ENCODE results near the gene NFS1. TPM values are rescaled to one million over a fixed set of nuclear protein-coding genes. Genes with fewer than 3 reads are reported as not detected.

Gene NFS1
- total and polyA plus RNA-seq, 2 of the 8 experiments (the other 6 are each of a cell fraction or from before 2014, with no cell fraction given) = 26.1 to 38.8 TPM

DNA sequence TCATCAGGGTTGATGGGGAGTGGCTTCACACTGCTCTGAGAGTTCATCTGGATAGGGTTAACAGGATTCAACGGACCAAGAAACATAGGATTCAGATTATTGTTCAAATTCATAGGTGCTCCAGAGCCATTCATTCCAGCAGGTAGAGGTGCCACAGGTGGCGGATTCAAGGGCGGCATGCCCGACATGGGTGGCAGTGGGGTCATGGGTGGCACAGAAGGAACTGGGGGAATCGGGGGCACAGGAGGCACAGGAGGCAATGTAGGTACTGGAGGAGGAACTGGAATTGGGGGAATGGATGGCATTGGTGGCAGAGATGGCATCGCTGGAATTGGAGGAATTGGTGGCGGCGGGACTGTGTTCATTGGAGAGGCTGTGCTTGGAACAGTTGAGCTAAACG, 44.7 kb downstream of the NFS1 start:
- 95% methylated on average over 9 of the region's 9 CpGs; no CpG with 5 or more reads in 1 of the 2 experiments for WGBS, 2 experiments (ENCODE audit: extremely low coverage in 1 of 2, insufficient coverage in 1 of 2, insufficient read length in 1 of 2, insufficient replicate concordance in 2 of 2, low coverage in 1 of 2, low lambda C conversion rate in 2 of 2, missing lambda C conversion rate in 1 of 2)
- peaks cover 54 to 100% of the 10 kb centered on the region in 2 experiments for H3K79me2 ChIP-seq (ENCODE audit: control insufficient read depth in 1 of 2, insufficient read depth in 2 of 2, low read length in 2 of 2)
- no peak overlapping the region for H4K5ac ChIP-seq (ENCODE audit: insufficient read length, low read depth, low read length)
- H3K23ac ChIP-seq (ENCODE audit: insufficient read length) = no peak overlapping the region
- no peak overlapping the region for H3K14ac ChIP-seq (ENCODE audit: insufficient read length)
- DNase-seq (ENCODE audit: low read depth in 1 of 2, low spot score in 2 of 2) (peak in 1 of 2 experiments; percentile 28), FAIRE-seq (no peak)
- H2AK5ac ChIP-seq (ENCODE audit: low read depth, low read length) = no peak overlapping the region
- H4K20me1 ChIP-seq (replicated peaks in 1 of 2; ENCODE audit: control insufficient read depth in 1 of 2, insufficient read depth in 2 of 2, low read length in 2 of 2) = peaks cover 38 to 41% of the 10 kb centered on the region in 2 experiments
- H3K4me2 ChIP-seq (ENCODE audit: insufficient read depth in 1 of 2, low read depth in 2 of 2, low read length in 2 of 2) = no peak overlapping the region
- H3K23me2 ChIP-seq (ENCODE audit: low read depth, low read length) = no peaks in the 10 kb centered on the region
- H3K4me3 ChIP-seq (ENCODE audit: extremely low read depth in 1 of 4, insufficient read depth in 2 of 4, low read depth in 3 of 4, low read length in 4 of 4) = no peak overlapping the region
- H4K8ac ChIP-seq (ENCODE audit: extremely low read depth, insufficient read depth, low read length) = no peak overlapping the region; the same call in 1 of the 2 replicates
- no peak overlapping the region for H2BK5ac ChIP-seq (ENCODE audit: low read depth, low read length)
- H2BK12ac ChIP-seq (ENCODE audit: low read depth, low read length) = no peak overlapping the region
- no peak overlapping the region for H3K27ac ChIP-seq (ENCODE audit: low read depth, low read length)
- H4K91ac ChIP-seq (replicated peaks; ENCODE audit: insufficient read length, low read length) = no peak overlapping the region
- no peak overlapping the region for H2BK15ac ChIP-seq (ENCODE audit: low read length)
- POLR2A ChIA-PET (ENCODE audit: partially characterized antibody) = interaction anchor here (1.0 to 4.4 kb wide), 9 partner anchors 8 to 88 kb away, joined by 3 to 43 read pairs (median 5); partner anchors contain the start of genes CPNE1, RBM12 and RBM39
- TF ChIP-seq RFX5 (IDR thresholded peaks at IDR 0.05; ENCODE audit: borderline replicate concordance, low read depth, low read length) (no peak), GTF2F1 (IDR thresholded peaks at IDR 0.05; ENCODE audit: borderline replicate concordance, low read depth, low read length) (no peak), SRF (IDR thresholded peaks at IDR 0.05; ENCODE audit: low read depth, low read length) (no peak), SIN3A (conservative IDR thresholded peaks at IDR 0.05 in 1 of 2, IDR thresholded peaks at IDR 0.05 in 1 of 2; ENCODE audit: low read depth in 1 of 2, low read length in 2 of 2) (no peak)
- H3K36me3 ChIP-seq (ENCODE audit: control insufficient read depth in 2 of 4, insufficient read depth in 4 of 4, low read length in 3 of 4) = peaks cover 10 to 53% (median 25%) of the 10 kb centered on the region in 4 experiments; a peak in 7 of 8 replicates
- H3K4me1 ChIP-seq (replicated peaks in 1 of 4; ENCODE audit: control insufficient read depth in 3 of 4, insufficient read depth in 4 of 4, low read length in 3 of 4) = peaks cover 0 to 2% (median 0%) of the 10 kb centered on the region in 4 experiments; a peak in 1 of 7 replicates
- H3K9ac ChIP-seq (replicated peaks in 1 of 4; ENCODE audit: extremely low read depth in 1 of 4, low read depth in 3 of 4, low read length in 3 of 4) = no peak overlapping the region
- CTCF ChIA-PET (ENCODE audit: partially characterized antibody) = no interaction called here
- no peak overlapping the region for H3K4ac ChIP-seq (replicated peaks; ENCODE audit: insufficient read length, low read depth, low read length)
- no peak overlapping the region for H2AFZ ChIP-seq (ENCODE audit: low read length)
- H3K9me3 ChIP-seq (ENCODE audit: insufficient read depth in 2 of 2, low read depth in 1 of 2, low read length in 1 of 2) = no peaks in the 10 kb centered on the region
- no peak overlapping the region for H3K56ac ChIP-seq (replicated peaks; ENCODE audit: insufficient read length, low read depth, low read length)
- H2BK20ac ChIP-seq (ENCODE audit: low read length) = no peak overlapping the region
- no peak overlapping the region for H2BK120ac ChIP-seq (replicated peaks; ENCODE audit: low read depth, low read length)
- H3K27me3 ChIP-seq (replicated peaks in 1 of 4; ENCODE audit: control insufficient read depth in 3 of 4, extremely low read depth in 1 of 4, insufficient read depth in 3 of 4, low read length in 3 of 4) = no peaks in the 10 kb centered on the region
- H3K79me1 ChIP-seq (ENCODE audit: low read depth, low read length) = peaks cover 14% of the 10 kb centered on the region
- H3K18ac ChIP-seq (ENCODE audit: extremely low read depth, low read length) = no peak overlapping the region
